Measurements from ENCODE around the gene PLA2G4D.

Gene PLA2G4D

DNA sequence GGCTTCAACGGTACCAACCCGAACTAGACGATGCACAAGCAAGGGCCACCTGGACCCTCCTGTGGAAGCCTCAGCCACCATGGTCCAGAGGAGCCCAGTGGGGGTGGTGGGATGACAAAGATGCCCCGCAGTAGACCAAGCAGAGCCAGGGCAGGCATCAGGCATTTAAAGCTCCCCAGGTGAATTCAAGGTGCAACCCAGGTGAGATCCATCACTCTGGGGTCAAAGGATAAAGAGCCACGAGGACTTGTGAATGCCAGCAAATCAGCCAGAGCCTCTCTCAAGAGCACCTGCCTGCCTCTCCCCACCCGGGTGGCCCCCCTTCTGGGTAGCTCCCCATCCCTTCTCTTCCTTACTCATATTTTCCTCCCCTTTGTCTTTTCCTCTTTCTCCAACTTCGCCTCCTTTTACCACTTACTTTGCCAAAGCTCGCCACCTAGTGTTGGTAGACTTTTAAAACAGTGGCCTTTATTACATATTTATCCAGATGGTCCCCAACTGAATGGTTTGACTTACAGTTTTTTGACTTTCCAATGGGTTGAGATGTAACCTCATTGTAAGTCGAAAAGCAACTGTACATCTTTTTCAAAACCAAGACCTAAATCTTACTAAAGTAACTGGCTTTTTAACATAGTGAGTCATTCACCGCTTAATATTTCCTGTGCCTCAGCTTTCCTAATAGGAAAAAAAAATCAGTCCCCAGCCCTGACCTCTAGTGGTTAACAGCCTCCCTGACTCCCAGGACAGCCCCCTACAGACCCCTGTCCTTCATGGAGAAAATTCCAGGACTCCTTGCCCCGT is 43.3 kb upstream of the PLA2G4D start:
- H2BK15ac ChIP-seq (ENCODE audit: low read depth, poor library complexity, severe bottlenecking), result no peak overlapping the region
- H3K18ac ChIP-seq (ENCODE audit: low read depth in 1 of 2, low read length in 2 of 2), result no peak overlapping the region
- no peak overlapping the region for H2AK5ac ChIP-seq (ENCODE audit: low read length, severe bottlenecking)
- no peak overlapping the region for H2AFZ ChIP-seq (ENCODE audit: low read depth, low read length)
- no peak overlapping the region for H3K4me2 ChIP-seq (ENCODE audit: low read length, poor library complexity, severe bottlenecking)
- H3K36me3 ChIP-seq (ENCODE audit: control insufficient read depth in 1 of 2, insufficient read depth in 2 of 2, low read depth in 1 of 2, low read length in 2 of 2), result no peaks in the 10 kb centered on the region
- peaks cover 46 to 64% of the 10 kb centered on the region in 2 experiments for H3K27me3 ChIP-seq (ENCODE audit: control insufficient read depth in 1 of 2, insufficient read depth in 1 of 2, low read length in 2 of 2)
- H3K4me3 ChIP-seq (ENCODE audit: insufficient read depth in 1 of 2, low read depth in 1 of 2, low read length in 2 of 2), result no peak overlapping the region
- H3K4ac ChIP-seq (ENCODE audit: low read depth in 1 of 2, low read length in 2 of 2), result no peak overlapping the region
- no peaks in the 10 kb centered on the region for H3K79me1 ChIP-seq (replicated peaks; ENCODE audit: low read length, poor library complexity, severe bottlenecking)
- H3K27ac ChIP-seq (ENCODE audit: low read length, poor library complexity, severe bottlenecking), result no peak overlapping the region
- H3K14ac ChIP-seq (ENCODE audit: low read length in 2 of 2), result no peak overlapping the region
- H3K23ac ChIP-seq (ENCODE audit: low read length in 2 of 2), result no peak overlapping the region
- no peak overlapping the region for H4K8ac ChIP-seq (ENCODE audit: low read length)
- 60% methylated on average over 8 of the region's 11 CpGs for WGBS
- H2BK120ac ChIP-seq (ENCODE audit: low read depth, low read length), result no peak overlapping the region
- no peak overlapping the region for H4K91ac ChIP-seq (ENCODE audit: low read length)
- H3K9ac ChIP-seq (ENCODE audit: low read length), result no peak overlapping the region
- H2BK5ac ChIP-seq (ENCODE audit: low read depth, low read length, poor library complexity, severe bottlenecking), result no peak overlapping the region
- peaks cover 3% of the 10 kb centered on the region for H3K4me1 ChIP-seq (ENCODE audit: control insufficient read depth, insufficient read depth, low read depth, low read length)
- H2BK12ac ChIP-seq (ENCODE audit: low read length in 2 of 2), result no peak overlapping the region
- H3K9me3 ChIP-seq (ENCODE audit: control insufficient read depth, low read length), result no peaks in the 10 kb centered on the region
- DNase-seq, result peak; percentile 63

DNA sequence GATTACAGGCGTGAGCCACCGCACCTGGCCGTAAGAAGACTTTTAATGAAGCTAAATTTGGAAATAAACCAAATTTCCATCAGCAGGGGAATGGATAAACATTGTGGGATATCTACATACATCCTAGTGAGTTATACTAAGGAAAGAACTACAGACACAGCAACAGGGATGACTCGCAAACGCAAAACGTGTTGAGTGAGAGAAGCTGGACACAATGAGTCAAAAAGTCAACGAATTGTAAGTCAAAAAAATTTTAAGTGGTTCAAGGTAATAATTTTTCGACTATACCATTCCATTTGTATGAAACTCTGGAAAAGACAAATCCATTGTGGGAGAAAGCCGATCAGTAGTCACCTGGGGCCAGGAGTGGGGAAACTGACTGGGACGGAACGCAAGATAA is 42.2 kb upstream of the PLA2G4D start:
- no peak overlapping the region for H2AK5ac ChIP-seq (ENCODE audit: low read length, severe bottlenecking)
- no peak overlapping the region for H3K23ac ChIP-seq (ENCODE audit: low read length in 2 of 2)
- H3K4me2 ChIP-seq (ENCODE audit: low read length, poor library complexity, severe bottlenecking), result no peak overlapping the region
- H3K27ac ChIP-seq (ENCODE audit: low read length, poor library complexity, severe bottlenecking), result no peak overlapping the region
- H3K9ac ChIP-seq (ENCODE audit: low read length), result no peak overlapping the region
- H3K9me3 ChIP-seq (ENCODE audit: control insufficient read depth, low read length), result no peaks in the 10 kb centered on the region
- H2AFZ ChIP-seq (ENCODE audit: low read depth, low read length), result no peak overlapping the region
- H3K18ac ChIP-seq (ENCODE audit: low read depth in 1 of 2, low read length in 2 of 2), result no peak overlapping the region
- no peak overlapping the region for H2BK15ac ChIP-seq (ENCODE audit: low read depth, poor library complexity, severe bottlenecking)
- no peak overlapping the region for H4K8ac ChIP-seq (ENCODE audit: low read length)
- no peak overlapping the region for H2BK5ac ChIP-seq (ENCODE audit: low read depth, low read length, poor library complexity, severe bottlenecking)
- 84% methylated on average over 8 of the region's 11 CpGs for WGBS
- H3K4ac ChIP-seq (ENCODE audit: low read depth in 1 of 2, low read length in 2 of 2), result no peak overlapping the region
- no peak overlapping the region for H3K4me3 ChIP-seq (ENCODE audit: insufficient read depth in 1 of 2, low read depth in 1 of 2, low read length in 2 of 2)
- peaks cover 41 to 64% of the 10 kb centered on the region in 2 experiments for H3K27me3 ChIP-seq (ENCODE audit: control insufficient read depth in 1 of 2, insufficient read depth in 1 of 2, low read length in 2 of 2)
- no peaks in the 10 kb centered on the region for H3K79me1 ChIP-seq (replicated peaks; ENCODE audit: low read length, poor library complexity, severe bottlenecking)
- H3K4me1 ChIP-seq (ENCODE audit: control insufficient read depth, insufficient read depth, low read depth, low read length), result peaks cover 8% of the 10 kb centered on the region
- H3K36me3 ChIP-seq (ENCODE audit: control insufficient read depth in 1 of 2, insufficient read depth in 2 of 2, low read depth in 1 of 2, low read length in 2 of 2), result no peaks in the 10 kb centered on the region
- H4K91ac ChIP-seq (ENCODE audit: low read length), result no peak overlapping the region
- H2BK120ac ChIP-seq (ENCODE audit: low read depth, low read length), result no peak overlapping the region
- DNase-seq, result no peak
- H3K14ac ChIP-seq (ENCODE audit: low read length in 2 of 2), result no peak overlapping the region
- no peak overlapping the region for H2BK12ac ChIP-seq (ENCODE audit: low read length in 2 of 2)

DNA sequence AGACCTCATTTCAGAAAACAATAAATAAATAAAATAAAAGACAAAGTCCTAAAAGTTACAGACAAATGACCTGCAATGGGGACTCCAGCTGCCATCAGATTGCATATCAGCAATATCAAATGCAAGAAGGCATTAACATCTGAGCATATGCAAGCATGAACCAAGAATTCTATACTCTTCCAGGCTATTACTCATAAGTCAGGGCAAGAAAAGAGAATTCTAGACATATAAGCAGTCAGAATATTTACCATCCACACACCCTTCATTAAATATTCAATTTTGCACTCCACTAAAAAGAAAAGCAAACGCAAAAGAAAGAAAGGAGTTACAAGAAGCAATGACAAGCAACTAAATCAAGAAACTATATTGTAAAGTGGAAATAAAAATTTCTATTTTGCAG is 41.0 kb upstream of the PLA2G4D start:
- no peak overlapping the region for H3K4ac ChIP-seq (ENCODE audit: low read depth in 1 of 2, low read length in 2 of 2)
- peaks cover 41 to 64% of the 10 kb centered on the region in 2 experiments for H3K27me3 ChIP-seq (ENCODE audit: control insufficient read depth in 1 of 2, insufficient read depth in 1 of 2, low read length in 2 of 2)
- H3K18ac ChIP-seq (ENCODE audit: low read depth in 1 of 2, low read length in 2 of 2), result no peak overlapping the region
- no peak overlapping the region for H3K4me3 ChIP-seq (ENCODE audit: insufficient read depth in 1 of 2, low read depth in 1 of 2, low read length in 2 of 2)
- DNase-seq, result no peak
- peaks cover 8% of the 10 kb centered on the region for H3K4me1 ChIP-seq (ENCODE audit: control insufficient read depth, insufficient read depth, low read depth, low read length)
- no peak overlapping the region for H3K14ac ChIP-seq (ENCODE audit: low read length in 2 of 2)
- H3K79me1 ChIP-seq (replicated peaks; ENCODE audit: low read length, poor library complexity, severe bottlenecking), result no peaks in the 10 kb centered on the region
- no peak overlapping the region for H3K4me2 ChIP-seq (ENCODE audit: low read length, poor library complexity, severe bottlenecking)
- no peaks in the 10 kb centered on the region for H3K36me3 ChIP-seq (ENCODE audit: control insufficient read depth in 1 of 2, insufficient read depth in 2 of 2, low read depth in 1 of 2, low read length in 2 of 2)
- no peak overlapping the region for H3K9ac ChIP-seq (ENCODE audit: low read length)
- H2BK12ac ChIP-seq (ENCODE audit: low read length in 2 of 2), result no peak overlapping the region
- H2BK120ac ChIP-seq (ENCODE audit: low read depth, low read length), result no peak overlapping the region
- no peak overlapping the region for H3K23ac ChIP-seq (ENCODE audit: low read length in 2 of 2)
- no peaks in the 10 kb centered on the region for H3K9me3 ChIP-seq (ENCODE audit: control insufficient read depth, low read length)
- H2AK5ac ChIP-seq (ENCODE audit: low read length, severe bottlenecking), result no peak overlapping the region
- H2AFZ ChIP-seq (ENCODE audit: low read depth, low read length), result no peak overlapping the region
- no peak overlapping the region for H4K91ac ChIP-seq (ENCODE audit: low read length)
- H2BK5ac ChIP-seq (ENCODE audit: low read depth, low read length, poor library complexity, severe bottlenecking), result no peak overlapping the region
- H3K27ac ChIP-seq (ENCODE audit: low read length, poor library complexity, severe bottlenecking), result no peak overlapping the region
- no peak overlapping the region for H2BK15ac ChIP-seq (ENCODE audit: low read depth, poor library complexity, severe bottlenecking)
- no peak overlapping the region for H4K8ac ChIP-seq (ENCODE audit: low read length)
- no CpG with 5 or more reads among the region's 1 CpG for WGBS

DNA sequence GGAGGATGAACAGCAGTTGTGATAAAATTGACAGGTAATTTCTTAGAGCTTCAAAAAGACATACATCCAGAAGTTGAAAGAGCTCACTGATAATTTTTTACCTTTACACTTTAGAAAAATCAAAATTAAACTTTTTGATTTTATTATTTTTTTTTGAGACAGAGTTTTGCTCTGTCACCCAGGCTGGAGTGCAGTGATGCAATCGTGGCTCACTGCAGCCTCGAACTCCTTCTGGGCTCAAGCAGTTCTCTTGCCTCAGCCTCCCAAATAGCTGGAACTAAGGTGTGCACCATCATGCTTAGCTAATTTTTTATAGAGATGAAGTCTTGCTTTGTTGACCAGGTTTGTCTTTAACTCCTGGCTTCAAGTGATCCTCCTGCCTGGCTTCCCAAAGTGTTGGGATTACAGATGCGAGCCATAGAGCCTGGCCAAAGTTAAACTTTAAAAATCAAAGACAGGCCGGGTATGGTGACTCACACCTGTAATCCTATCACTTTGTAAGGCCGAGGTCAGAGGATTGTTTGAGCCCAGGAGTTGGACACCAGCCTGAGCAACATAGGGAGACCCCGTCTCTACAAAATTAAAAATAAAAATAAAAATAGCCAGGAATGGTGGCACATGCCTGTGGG is 40.4 kb upstream of the PLA2G4D start:
- Histone ChIP-seq H2BK15ac (ENCODE audit: low read depth, poor library complexity, severe bottlenecking) (no peak overlapping the region), H3K18ac (ENCODE audit: low read depth in 1 of 2, low read length in 2 of 2) (no peak overlapping the region), H3K23ac (ENCODE audit: low read length in 2 of 2) (no peak overlapping the region), H3K14ac (ENCODE audit: low read length in 2 of 2) (no peak overlapping the region), H2AFZ (ENCODE audit: low read depth, low read length) (no peak overlapping the region), H2AK5ac (ENCODE audit: low read length, severe bottlenecking) (no peak overlapping the region), H3K27ac (ENCODE audit: low read length, poor library complexity, severe bottlenecking) (no peak overlapping the region), H3K27me3 (ENCODE audit: control insufficient read depth in 1 of 2, insufficient read depth in 1 of 2, low read length in 2 of 2) (peaks cover 39 to 68% of the 10 kb centered on the region in 2 experiments), H2BK120ac (ENCODE audit: low read depth, low read length) (no peak overlapping the region), H3K4ac (ENCODE audit: low read depth in 1 of 2, low read length in 2 of 2) (no peak overlapping the region), H4K91ac (ENCODE audit: low read length) (no peak overlapping the region), H3K79me1 (replicated peaks; ENCODE audit: low read length, poor library complexity, severe bottlenecking) (no peaks in the 10 kb centered on the region), H3K36me3 (ENCODE audit: control insufficient read depth in 1 of 2, insufficient read depth in 2 of 2, low read depth in 1 of 2, low read length in 2 of 2) (no peaks in the 10 kb centered on the region), H3K4me2 (ENCODE audit: low read length, poor library complexity, severe bottlenecking) (no peak overlapping the region), H2BK5ac (ENCODE audit: low read depth, low read length, poor library complexity, severe bottlenecking) (no peak overlapping the region), H3K9me3 (ENCODE audit: control insufficient read depth, low read length) (no peaks in the 10 kb centered on the region), H3K4me3 (ENCODE audit: insufficient read depth in 1 of 2, low read depth in 1 of 2, low read length in 2 of 2) (no peak overlapping the region), H2BK12ac (ENCODE audit: low read length in 2 of 2) (no peak overlapping the region), H3K4me1 (ENCODE audit: control insufficient read depth, insufficient read depth, low read depth, low read length) (peaks cover 8% of the 10 kb centered on the region), H4K8ac (ENCODE audit: low read length) (no peak overlapping the region), H3K9ac (ENCODE audit: low read length) (no peak overlapping the region)
- 85% methylated on average over 5 of the region's 6 CpGs for WGBS
- no peak for DNase-seq
